OCI-LY3 (cell line): ENCODE results near the gene SLC23A1.

Experiments
- EZH2phosphoT487 ChIP-seq: fragments of 200-600 bp; shearing (Covaris generic); IDR thresholded peaks from 2 replicates; pipeline ENCODE4 v1.6.1; 2018; ENCODE audit warnings: antibody characterized with exemption, mixed run types, low read depth
- TF ChIP-seq, protein P1 (sequence below): fragments of 200-600, 300-600 bp; sonication (generic); IDR thresholded peaks from 2 replicates; pipeline ENCODE4 v1.5.1; 2014; ENCODE audit warnings: antibody characterized with exemption, low read length, low read depth

DNA sequence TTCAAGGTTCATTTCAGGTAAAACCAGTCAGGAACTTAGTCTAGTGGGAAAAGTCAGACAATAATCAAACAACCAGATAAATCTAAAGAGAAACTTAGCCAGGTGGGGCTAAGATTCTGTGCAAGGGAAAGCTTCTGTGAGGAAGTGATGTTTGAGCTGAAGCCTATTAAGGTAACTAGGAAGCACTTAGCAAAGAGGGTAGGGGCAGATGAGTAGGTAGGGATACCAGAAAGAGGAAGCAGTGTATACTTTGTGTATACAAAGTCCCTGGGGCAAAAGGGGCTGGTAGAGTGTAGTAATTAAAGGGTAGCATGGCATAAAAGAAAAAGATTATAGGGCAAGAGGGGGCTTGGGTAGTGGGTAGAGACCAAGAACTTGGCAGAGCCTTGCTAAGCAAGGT is 24.4 kb upstream of the SLC23A1 start:
- TF ChIP-seq, protein P1, sequence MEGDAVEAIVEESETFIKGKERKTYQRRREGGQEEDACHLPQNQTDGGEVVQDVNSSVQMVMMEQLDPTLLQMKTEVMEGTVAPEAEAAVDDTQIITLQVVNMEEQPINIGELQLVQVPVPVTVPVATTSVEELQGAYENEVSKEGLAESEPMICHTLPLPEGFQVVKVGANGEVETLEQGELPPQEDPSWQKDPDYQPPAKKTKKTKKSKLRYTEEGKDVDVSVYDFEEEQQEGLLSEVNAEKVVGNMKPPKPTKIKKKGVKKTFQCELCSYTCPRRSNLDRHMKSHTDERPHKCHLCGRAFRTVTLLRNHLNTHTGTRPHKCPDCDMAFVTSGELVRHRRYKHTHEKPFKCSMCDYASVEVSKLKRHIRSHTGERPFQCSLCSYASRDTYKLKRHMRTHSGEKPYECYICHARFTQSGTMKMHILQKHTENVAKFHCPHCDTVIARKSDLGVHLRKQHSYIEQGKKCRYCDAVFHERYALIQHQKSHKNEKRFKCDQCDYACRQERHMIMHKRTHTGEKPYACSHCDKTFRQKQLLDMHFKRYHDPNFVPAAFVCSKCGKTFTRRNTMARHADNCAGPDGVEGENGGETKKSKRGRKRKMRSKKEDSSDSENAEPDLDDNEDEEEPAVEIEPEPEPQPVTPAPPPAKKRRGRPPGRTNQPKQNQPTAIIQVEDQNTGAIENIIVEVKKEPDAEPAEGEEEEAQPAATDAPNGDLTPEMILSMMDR = no peak
- TF ChIP-seq EZH2phosphoT487 = no peak
